GM13976 (cell line): ENCODE measurements around the gene PACRG.

Source experiments
- DNase-seq: peaks from one replicate; pipeline ENCODE4 v3.0.0; 2012; ENCODE audit warnings: low spot score
- CTCF ChIP-seq: IDR thresholded peaks from 2 replicates; pipeline ENCODE4 v1.5.1; 2012; ENCODE audit warnings: borderline replicate concordance, mild to moderate bottlenecking; ENCODE audit not compliant: insufficient read depth; ENCODE audit errors: extremely low read depth, missing control alignments, control extremely low read depth
- in situ Hi-C: fragments of 300-500 bp; cut with MboI; formaldehyde crosslinking; loops from one replicate; pipeline ENCODE4 v1.12.0; 2022; ENCODE audit warnings: low sequenced_read_pairs, mixed read lengths, inconsistent platforms; ENCODE audit not compliant: unreplicated experiment

PACRG gene

DNA sequence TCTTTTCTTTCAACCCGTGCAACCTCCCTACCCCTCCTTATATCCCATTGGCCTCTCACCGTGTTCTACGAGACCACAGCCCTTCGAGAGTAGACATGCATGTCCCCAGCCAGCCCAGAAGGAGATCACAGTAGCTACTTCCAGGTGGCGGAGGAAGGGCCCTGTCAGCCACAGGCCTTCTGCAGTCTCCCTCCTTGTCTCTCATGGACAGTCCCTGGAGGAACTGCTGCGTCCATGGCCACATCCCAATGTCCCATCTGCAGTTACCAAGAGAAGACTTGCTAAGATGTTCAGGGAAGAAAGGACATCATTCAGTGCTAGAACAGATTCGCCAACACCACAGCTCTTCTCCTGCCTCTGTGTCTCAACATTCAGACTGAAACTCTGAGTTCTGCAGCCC lies 625.2 kb downstream of the PACRG start:
- in situ Hi-C loops = no loop called here
- no peak for DNase-seq
- no peak for TF ChIP-seq CTCF

- no peak for TF ChIP-seq CTCF
- in situ Hi-C loops = no loop called here
- no peak for DNase-seq
Measured at GRCh38 chr6:163354085-163354484, 626.3 kb downstream of the PACRG start.

DNA sequence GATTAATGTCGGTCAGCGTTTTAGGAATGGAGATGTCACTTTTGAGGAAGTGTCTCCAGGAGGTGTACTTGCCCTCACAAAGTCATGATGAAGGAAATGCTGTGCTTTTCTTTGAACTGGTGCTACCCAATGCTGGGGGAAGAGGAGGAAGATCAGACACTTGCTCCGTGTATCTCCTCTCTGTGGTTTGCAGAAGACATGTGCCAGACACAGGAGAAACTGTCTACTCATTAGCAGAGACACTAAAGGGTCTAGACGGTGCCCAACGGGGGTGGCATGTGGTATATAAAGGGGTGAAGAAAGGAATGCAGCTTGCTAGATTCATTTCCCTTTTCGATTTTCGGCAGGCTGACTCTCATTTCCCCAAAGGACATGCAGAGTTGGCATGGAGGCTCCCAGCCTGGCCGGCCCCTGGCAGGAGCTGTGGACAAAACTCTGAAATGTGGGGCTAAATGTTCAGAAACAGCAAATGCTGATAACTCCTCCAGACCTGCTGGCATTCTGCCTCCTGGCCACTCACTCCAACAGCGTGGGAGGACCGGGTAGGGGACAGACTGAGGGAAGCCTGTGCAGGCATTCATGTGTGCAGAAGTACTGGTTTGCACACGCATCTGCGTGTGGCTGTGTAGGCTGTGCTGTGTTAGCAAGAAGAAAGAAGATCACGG lies 627.1 kb downstream of the PACRG start:
- no peak for DNase-seq
- in situ Hi-C loops = no loop called here

DNA sequence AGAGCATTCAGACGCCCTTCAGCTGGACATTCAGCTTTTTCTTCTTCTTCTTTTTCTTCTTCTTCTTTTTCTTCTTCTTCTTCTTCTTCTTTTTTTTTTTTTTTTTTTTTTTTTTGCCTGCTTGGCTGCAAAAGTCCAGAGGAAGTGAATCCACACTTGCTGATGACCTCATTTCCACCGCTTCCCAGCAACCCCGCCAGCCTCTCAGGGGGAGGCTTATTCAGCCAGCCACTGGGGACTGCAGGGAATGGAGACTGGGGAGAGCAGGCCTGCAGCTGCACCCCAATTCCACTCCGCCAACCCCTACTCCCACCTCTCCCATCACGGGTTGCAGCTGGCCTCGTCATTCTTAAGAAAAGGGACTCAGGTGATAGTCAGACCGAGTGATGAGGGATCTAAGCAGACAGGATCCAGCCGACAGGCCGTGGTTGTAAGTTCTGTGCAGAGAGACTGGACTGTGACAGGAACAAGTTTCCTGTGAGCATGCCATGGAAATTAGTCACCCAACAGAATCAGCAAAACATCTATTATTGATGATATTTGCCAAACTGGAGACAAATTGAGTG lies 627.7 kb downstream of the PACRG start:
- DNase-seq = no peak
- in situ Hi-C loops = no loop called here
- no peak for TF ChIP-seq CTCF

More for the DNA sequence above, 627.1 kb downstream of the PACRG start:
- no peak for TF ChIP-seq CTCF

DNA sequence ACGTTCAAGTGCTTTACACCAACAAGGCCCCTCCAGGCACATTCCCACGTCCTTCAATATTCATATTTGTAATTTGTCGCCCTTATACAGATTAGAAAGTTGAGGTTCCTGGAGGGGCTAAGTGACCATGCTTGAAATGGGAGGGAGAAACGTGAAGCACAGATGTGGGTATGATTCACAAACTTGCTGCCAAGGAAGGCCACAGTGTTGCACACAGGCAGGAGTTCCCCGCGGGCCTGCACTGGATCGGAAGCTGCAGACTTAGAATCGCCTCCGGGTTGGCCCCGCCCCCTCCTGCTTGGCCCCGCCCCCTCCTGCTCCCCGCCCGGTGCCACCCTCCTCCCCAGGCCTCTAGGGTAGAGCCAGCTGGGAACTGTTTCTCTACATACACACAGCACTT lies 628.5 kb downstream of the PACRG start:
- no peak for TF ChIP-seq CTCF
- in situ Hi-C loops = no loop called here
- no peak for DNase-seq

DNA sequence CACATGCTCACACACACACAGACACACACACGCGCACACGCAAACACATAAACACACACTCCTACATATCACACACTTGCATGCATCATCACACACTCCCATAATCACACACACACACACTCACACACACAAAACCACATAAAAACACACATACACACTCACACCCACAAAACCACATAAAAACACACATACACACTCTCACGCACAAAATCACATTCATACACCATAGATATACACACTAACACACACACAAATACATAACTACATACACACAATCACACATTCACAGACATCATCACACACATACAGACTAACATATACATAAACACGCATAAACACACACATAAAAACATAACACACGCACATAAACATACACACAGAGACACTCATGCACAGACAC lies 629.0 kb downstream of the PACRG start:
- TF ChIP-seq CTCF = no peak
- in situ Hi-C loops = no loop called here
- no peak for DNase-seq

GRCh38 chr6:163364641-163365040 lies 636.9 kb downstream of the PACRG start:
- in situ Hi-C loops = no loop called here
- no peak for TF ChIP-seq CTCF
- DNase-seq = no peak
